Choroid plexus epithelial cell (primary cell): ENCODE data around the gene PGLYRP2.
A peak's percentile ranks its signal among the peaks of the same experiment; 100 is the strongest.

Source experiments
- DNase-seq: peaks from one replicate; pipeline ENCODE4 v3.0.0-alpha.2; 2010; ENCODE audit warnings: low read depth
- H3K4me3 ChIP-seq: 2 replicates; pipeline ENCODE4 v1.5.1; 2011; ENCODE audit warnings: low read depth, mild to moderate bottlenecking, control low read depth, low read length, moderate library complexity
- TF ChIP-seq, protein P1 (sequence below): conservative IDR thresholded peaks from 2 replicates; pipeline ENCODE4 v1.5.1; 2011; ENCODE audit warnings: low read depth, mild to moderate bottlenecking, control low read depth, inconsistent platforms, low read length, moderate library complexity

Gene PGLYRP2

DNA sequence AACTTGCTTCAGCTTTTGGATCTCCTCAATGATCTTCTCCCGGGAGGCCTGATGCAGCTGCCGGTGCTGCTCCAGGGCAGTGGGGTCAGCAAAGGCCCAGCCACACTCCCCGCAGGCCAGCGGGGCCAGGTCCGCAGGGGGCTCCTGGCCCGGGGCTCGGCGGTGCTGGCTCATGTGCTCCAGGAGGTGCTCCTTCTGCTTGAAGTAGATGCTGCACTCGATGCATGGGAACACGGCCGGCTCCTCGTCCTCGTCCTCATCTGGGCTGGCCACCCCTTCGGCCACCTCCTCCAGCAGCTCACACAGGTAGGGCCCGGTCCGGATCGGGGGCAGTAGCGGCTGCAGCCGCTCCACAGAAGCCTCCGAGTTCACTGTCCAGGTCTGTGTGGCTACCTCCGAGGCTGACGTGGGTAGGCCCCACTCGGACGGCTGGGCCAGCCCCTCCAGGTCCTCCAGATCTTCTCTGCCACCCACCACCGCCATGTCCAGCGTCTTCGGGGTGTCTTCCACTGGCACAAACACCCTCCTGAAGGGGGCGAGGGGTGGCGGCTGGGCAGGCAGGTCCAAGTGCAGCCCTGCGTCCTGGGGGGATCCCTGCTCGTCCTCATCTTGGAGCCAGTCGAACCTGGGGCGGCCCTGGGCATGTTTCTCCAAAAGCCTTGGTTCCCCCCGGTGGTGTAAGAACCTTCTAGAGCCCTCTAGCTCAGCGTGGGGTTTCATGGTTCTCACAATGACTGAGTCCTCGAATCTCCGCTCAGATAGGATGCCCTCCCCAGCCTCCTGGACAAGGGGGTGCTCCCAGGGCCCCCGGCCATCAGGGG, 39.3 kb downstream of the PGLYRP2 start:
- TF ChIP-seq, protein P1, sequence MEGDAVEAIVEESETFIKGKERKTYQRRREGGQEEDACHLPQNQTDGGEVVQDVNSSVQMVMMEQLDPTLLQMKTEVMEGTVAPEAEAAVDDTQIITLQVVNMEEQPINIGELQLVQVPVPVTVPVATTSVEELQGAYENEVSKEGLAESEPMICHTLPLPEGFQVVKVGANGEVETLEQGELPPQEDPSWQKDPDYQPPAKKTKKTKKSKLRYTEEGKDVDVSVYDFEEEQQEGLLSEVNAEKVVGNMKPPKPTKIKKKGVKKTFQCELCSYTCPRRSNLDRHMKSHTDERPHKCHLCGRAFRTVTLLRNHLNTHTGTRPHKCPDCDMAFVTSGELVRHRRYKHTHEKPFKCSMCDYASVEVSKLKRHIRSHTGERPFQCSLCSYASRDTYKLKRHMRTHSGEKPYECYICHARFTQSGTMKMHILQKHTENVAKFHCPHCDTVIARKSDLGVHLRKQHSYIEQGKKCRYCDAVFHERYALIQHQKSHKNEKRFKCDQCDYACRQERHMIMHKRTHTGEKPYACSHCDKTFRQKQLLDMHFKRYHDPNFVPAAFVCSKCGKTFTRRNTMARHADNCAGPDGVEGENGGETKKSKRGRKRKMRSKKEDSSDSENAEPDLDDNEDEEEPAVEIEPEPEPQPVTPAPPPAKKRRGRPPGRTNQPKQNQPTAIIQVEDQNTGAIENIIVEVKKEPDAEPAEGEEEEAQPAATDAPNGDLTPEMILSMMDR, result no peak
- no peak for DNase-seq
- H3K4me3 ChIP-seq, result no peak overlapping the region

DNA sequence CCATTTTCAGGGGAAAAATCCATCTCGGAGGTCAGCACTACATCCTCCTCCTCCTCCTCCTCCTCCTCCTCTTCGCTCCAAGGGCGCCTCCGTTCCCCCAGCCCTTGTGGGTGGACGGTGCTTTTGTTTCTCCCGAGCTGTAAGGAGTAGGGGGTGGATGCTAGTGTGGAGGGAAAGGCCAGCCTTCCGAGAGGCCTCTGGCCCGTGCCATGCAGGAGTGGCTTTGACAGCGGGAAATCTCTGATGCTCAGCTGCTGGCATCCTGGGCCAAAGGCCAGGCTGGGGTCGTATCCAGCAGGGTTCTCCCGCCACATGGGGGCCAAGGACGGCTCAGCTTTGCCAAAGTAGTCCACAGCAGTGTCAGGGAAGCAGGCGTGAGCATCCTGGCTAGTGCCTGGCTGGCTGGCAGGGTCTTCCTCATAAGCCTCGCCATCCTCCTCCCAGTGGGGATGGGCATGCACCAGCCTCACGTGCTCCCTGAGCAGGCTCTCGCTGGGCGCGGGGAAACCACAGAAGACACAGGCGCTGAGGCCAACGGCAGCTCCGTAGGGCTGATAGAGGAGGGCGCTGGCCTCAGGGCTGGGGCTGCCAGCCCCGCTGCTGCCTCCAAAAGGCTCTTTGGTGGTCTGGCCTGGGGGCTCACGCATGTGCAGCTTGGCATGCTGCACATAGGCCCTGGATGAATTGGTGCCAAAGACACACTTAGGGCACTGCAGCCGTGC, 40.1 kb downstream of the PGLYRP2 start:
- H3K4me3 ChIP-seq, result no peak overlapping the region
- TF ChIP-seq, protein P1, result no peak
- no peak for DNase-seq

DNA sequence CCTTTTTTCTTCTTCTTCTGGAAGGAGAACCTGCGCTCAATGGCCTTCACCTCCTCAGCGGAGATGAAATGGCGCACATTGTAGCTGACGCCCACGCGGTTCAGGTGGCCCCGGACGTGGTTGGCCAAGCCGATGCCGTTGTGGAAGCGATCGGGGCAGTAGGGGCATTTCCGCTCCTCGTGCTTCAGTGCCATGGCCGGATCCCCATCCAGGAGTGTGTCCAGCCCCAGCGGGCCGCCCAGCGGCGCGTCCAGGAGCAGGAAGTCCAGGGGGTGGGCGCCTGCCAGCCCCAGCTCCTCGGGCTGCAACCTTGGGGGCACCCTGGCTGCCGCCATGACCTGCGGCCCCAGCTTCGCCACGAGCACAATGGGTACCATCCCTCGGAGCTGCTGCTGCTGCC, 40.7 kb downstream of the PGLYRP2 start:
- no peak overlapping the region for H3K4me3 ChIP-seq
- TF ChIP-seq, protein P1, result no peak
- no peak for DNase-seq

DNA sequence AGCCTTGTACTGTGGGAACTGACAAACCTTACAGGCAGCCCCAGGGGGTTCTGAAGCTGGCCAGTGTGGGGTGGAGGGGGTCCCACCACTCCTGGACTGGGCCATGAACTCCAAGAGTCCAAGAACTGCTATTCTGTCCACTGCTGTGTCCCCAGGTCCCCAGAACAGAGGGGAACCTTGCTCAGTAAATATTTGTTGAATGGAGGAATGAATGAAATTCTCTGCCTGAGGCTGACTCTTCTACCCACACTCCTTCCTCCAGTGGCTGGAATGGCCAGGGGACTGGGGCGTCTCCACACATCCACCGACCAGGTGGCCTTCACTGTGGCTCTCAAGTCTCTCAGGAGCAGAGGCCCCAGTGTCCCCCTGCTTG, 41.2 kb downstream of the PGLYRP2 start:
- DNase-seq, result no peak
- TF ChIP-seq, protein P1, result no peak
- no peak overlapping the region for H3K4me3 ChIP-seq

DNA sequence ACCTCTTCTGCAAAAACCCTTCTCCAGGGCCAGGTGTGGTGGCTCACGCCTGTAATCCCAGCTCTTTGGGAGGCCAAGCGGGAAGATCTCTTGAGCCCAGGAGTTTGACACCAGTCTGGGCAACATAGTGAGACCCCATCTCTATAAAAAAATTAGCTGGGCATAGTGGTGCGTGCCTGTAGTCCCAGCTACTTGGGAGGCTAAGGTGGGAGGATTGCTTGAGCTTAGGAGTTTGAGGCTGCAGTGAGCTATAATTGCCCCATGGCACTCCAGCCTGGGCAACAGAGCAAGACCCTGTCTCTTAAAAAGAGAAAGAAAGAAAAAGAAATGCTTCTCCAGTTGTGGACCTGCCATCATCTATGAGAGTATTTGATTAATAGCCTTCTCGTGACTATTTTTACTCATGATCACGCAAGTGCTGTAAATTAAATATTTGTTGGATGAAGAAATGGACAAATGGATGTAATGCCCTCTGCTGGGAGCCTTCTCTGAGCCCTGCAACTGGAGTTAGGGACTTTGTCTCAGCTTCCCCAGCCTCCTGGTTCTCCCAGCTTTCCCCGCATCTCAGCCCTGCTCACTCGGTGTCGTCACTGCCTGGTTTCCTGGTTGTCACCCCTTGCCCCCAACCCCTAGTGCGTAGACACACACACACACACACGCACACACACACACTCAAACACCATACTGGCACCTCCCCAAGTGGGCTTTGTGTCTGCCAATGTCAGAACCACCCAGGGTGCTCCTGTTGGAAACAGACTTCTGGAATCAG, 41.8 kb downstream of the PGLYRP2 start:
- peak; percentile 55 for DNase-seq
- H3K4me3 ChIP-seq, result no peak overlapping the region
- TF ChIP-seq, protein P1, result peak; percentile 59

DNA sequence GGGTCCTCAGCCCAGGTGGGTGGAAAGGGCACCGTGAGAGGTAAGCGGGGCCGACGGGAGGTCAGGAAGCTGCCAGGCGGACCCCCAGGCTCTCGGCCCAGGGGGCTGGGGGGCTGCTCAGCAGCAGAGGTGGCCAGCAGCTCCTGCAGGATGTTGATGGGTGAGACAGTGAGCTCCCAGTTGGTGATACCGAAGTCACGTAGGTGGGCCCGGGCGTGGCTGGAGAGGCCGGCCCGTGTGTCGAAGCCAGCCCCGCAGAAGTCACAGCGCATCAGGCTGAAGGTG, 42.5 kb downstream of the PGLYRP2 start:
- TF ChIP-seq, protein P1, result no peak
- no peak overlapping the region for H3K4me3 ChIP-seq

More for the DNA sequence above, 42.5 kb downstream of the PGLYRP2 start:
- no peak for DNase-seq
